ENCODE measurements around the gene HTR3A.

HTR3A gene

DNA sequence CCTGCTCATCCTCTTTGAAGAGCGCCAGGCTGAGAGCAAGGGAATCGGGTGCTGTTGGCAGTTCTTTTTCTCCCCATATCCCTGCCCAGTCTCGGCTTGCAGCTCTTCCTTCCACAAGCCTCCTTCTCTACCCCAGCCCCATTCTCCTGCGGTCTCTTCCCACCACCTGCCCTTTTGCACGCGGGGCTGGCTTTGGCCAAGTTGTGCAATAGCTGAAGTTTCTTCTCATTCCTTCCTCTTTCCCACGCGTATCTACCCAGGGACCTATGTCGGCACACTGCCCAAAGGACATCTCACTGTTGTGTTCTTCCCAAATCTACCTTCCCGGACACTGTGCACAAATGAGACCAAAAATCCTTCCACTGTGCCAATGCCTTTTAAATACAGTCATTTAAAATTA lies 22.3 kb upstream of the HTR3A start:
- H3F3A ChIP-seq (ENCODE audit: insufficient read depth) = no peaks in the 10 kb centered on the region
- H3K9me3 ChIP-seq (ENCODE audit: insufficient read depth, low read length) = no peaks in the 10 kb centered on the region
- no peak overlapping the region for H2AFZ ChIP-seq (ENCODE audit: low read depth, low read length, severe bottlenecking)
- TF ChIP-seq EZH2phosphoT487 (conservative IDR thresholded peaks at IDR 0.05; ENCODE audit: low read length) = no peak
- no peak for TF ChIP-seq CTCF (IDR thresholded peaks at IDR 0.05; ENCODE audit: insufficient read depth, low read length, poor library complexity, severe bottlenecking)
- H3K9ac ChIP-seq (ENCODE audit: low read length) = no peak overlapping the region
- H3K27me3 ChIP-seq (ENCODE audit: low read length) = no peaks in the 10 kb centered on the region
- no peaks in the 10 kb centered on the region for H3K79me2 ChIP-seq (ENCODE audit: insufficient read depth, low read length)
- H3K27ac ChIP-seq (ENCODE audit: low read depth, low read length) = no peak overlapping the region
- H4K20me1 ChIP-seq (ENCODE audit: low read depth, low read length) = no peaks in the 10 kb centered on the region
- no peak overlapping the region for H3K4me3 ChIP-seq (ENCODE audit: insufficient read depth, low read length, poor library complexity, severe bottlenecking)
- H3K4me2 ChIP-seq (ENCODE audit: low read depth, low read length, poor library complexity, severe bottlenecking) = no peak overlapping the region
- H3K9me2 ChIP-seq (replicated peaks; ENCODE audit: insufficient read depth, low read length) = no peaks in the 10 kb centered on the region
- H3K36me3 ChIP-seq (ENCODE audit: low read length) = no peaks in the 10 kb centered on the region

DNA sequence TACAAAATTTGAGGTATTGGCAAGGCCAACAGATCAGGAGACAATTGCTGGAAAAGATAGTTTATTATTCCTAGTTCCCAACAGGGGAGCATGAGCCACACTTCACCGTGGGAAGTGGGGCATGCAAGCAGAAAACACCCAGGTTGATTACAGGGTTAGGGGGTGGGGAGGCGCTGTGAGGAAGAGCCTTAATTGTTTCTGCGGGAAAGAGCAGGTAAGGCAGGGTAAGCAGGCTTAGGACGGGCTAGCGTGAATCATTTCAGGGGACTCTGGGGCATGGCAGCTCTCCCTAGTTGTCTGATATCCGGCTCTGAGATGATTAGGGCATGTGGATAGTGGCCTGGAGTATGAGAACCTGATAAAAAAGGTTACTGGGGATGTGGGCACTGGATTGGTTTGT lies 20.7 kb upstream of the HTR3A start:
- Histone ChIP-seq H3K9me3 (ENCODE audit: insufficient read depth, low read length) (no peaks in the 10 kb centered on the region), H3K27me3 (ENCODE audit: low read length) (no peaks in the 10 kb centered on the region), H3K9ac (ENCODE audit: low read length) (no peak overlapping the region), H3F3A (ENCODE audit: insufficient read depth) (no peaks in the 10 kb centered on the region), H3K36me3 (ENCODE audit: low read length) (no peaks in the 10 kb centered on the region), H2AFZ (ENCODE audit: low read depth, low read length, severe bottlenecking) (no peak overlapping the region), H3K27ac (ENCODE audit: low read depth, low read length) (no peak overlapping the region), H3K4me3 (ENCODE audit: insufficient read depth, low read length, poor library complexity, severe bottlenecking) (no peak overlapping the region), H3K79me2 (ENCODE audit: insufficient read depth, low read length) (no peaks in the 10 kb centered on the region), H4K20me1 (ENCODE audit: low read depth, low read length) (no peaks in the 10 kb centered on the region), H3K4me2 (ENCODE audit: low read depth, low read length, poor library complexity, severe bottlenecking) (no peak overlapping the region), H3K9me2 (replicated peaks; ENCODE audit: insufficient read depth, low read length) (no peaks in the 10 kb centered on the region)
- TF ChIP-seq EZH2phosphoT487 (conservative IDR thresholded peaks at IDR 0.05; ENCODE audit: low read length) (no peak), CTCF (IDR thresholded peaks at IDR 0.05; ENCODE audit: insufficient read depth, low read length, poor library complexity, severe bottlenecking) (no peak)

DNA sequence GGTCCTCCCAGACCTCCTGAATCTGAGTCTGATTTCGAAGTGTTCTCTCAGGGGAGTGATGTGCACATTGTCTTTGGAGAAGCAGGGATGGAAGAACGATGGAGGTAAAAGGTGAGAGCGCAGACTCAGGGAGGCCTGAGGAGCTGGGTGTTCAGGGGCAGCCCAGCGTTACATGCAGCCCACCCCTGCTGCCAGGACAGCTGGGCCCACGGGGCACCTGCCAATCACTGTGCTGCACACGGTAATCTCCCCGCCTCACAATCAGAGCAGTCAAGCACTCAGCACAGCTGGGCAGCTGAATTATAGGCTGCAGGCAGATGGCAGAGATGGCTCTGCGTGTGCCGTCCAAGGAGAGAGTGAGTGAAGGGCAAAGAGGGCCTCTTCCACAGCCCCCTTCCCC lies 17.9 kb upstream of the HTR3A start:
- Histone ChIP-seq H3K4me3 (ENCODE audit: insufficient read depth, low read length, poor library complexity, severe bottlenecking) (no peak overlapping the region), H4K20me1 (ENCODE audit: low read depth, low read length) (no peaks in the 10 kb centered on the region), H3K27me3 (ENCODE audit: low read length) (no peaks in the 10 kb centered on the region), H3K4me2 (ENCODE audit: low read depth, low read length, poor library complexity, severe bottlenecking) (no peak overlapping the region), H3K9me3 (ENCODE audit: insufficient read depth, low read length) (no peaks in the 10 kb centered on the region), H3F3A (ENCODE audit: insufficient read depth) (no peaks in the 10 kb centered on the region), H3K9me2 (replicated peaks; ENCODE audit: insufficient read depth, low read length) (no peaks in the 10 kb centered on the region), H2AFZ (ENCODE audit: low read depth, low read length, severe bottlenecking) (no peak overlapping the region), H3K36me3 (ENCODE audit: low read length) (no peaks in the 10 kb centered on the region), H3K27ac (ENCODE audit: low read depth, low read length) (no peak overlapping the region), H3K79me2 (ENCODE audit: insufficient read depth, low read length) (no peaks in the 10 kb centered on the region), H3K9ac (ENCODE audit: low read length) (no peak overlapping the region)
- TF ChIP-seq EZH2phosphoT487 (conservative IDR thresholded peaks at IDR 0.05; ENCODE audit: low read length) = no peak

- Histone ChIP-seq H3F3A (ENCODE audit: insufficient read depth) (no peaks in the 10 kb centered on the region), H2AFZ (ENCODE audit: low read depth, low read length, severe bottlenecking) (no peak overlapping the region), H3K9ac (ENCODE audit: low read length) (no peak overlapping the region), H3K79me2 (ENCODE audit: insufficient read depth, low read length) (no peaks in the 10 kb centered on the region), H3K9me2 (replicated peaks; ENCODE audit: insufficient read depth, low read length) (no peaks in the 10 kb centered on the region), H3K27ac (ENCODE audit: low read depth, low read length) (no peak overlapping the region), H3K27me3 (ENCODE audit: low read length) (no peaks in the 10 kb centered on the region), H4K20me1 (ENCODE audit: low read depth, low read length) (no peaks in the 10 kb centered on the region), H3K36me3 (ENCODE audit: low read length) (no peaks in the 10 kb centered on the region), H3K4me3 (ENCODE audit: insufficient read depth, low read length, poor library complexity, severe bottlenecking) (no peak overlapping the region), H3K4me2 (ENCODE audit: low read depth, low read length, poor library complexity, severe bottlenecking) (no peak overlapping the region), H3K9me3 (ENCODE audit: insufficient read depth, low read length) (no peaks in the 10 kb centered on the region)
- TF ChIP-seq EZH2phosphoT487 (conservative IDR thresholded peaks at IDR 0.05; ENCODE audit: low read length) (no peak), CTCF (IDR thresholded peaks at IDR 0.05; ENCODE audit: insufficient read depth, low read length, poor library complexity, severe bottlenecking) (no peak)
Observed at GRCh38 chr11:113960702-113961330, 14.1 kb upstream of the HTR3A start.

Data from SU-DHL-6 (cell line).